BE2C (cell line): ENCODE data around the gene LRRIQ1. TPM values are rescaled to one million over a fixed set of nuclear protein-coding genes. Genes with fewer than 3 reads are reported as not detected.

Source experiments
- DNase-seq: peaks from one replicate; pipeline ENCODE4 v3.0.0-alpha.2; 2020
- H3K27me3 ChIP-seq: fragments of 250-450 bp; sonication (Bioruptor Pico); 2 replicates; pipeline ENCODE4 v1.5.1; 2020; ENCODE audit warnings: mild to moderate bottlenecking
- H3K36me3 ChIP-seq: fragments of 250-450 bp; sonication (Bioruptor Pico); 2 replicates; pipeline ENCODE4 v1.5.1; 2020; ENCODE audit warnings: mild to moderate bottlenecking
- H3K4me1 ChIP-seq: fragments of 250-450 bp; sonication (Bioruptor Pico); 2 replicates; pipeline ENCODE4 v1.5.1; 2020
- H3K4me3 ChIP-seq: 2 replicates; pipeline ENCODE4 v1.5.1; 2011; ENCODE audit warnings: low read depth, low read length
- H3K9me3 ChIP-seq: fragments of 250-450 bp; sonication (Bioruptor Pico); 2 replicates; pipeline ENCODE4 v1.5.1; 2020
- polyA plus RNA-seq: library from polyadenylated mRNA; unstranded; fragments of >200 nt; gene quantifications from one replicate; pipeline ENCODE4 v1.2.1, GENCODE V29; 2012; ENCODE audit warnings: low read depth, missing spikeins; ENCODE audit not compliant: insufficient read length, insufficient read depth
- TF ChIP-seq, protein P1 (sequence below): IDR thresholded peaks from 2 replicates; pipeline ENCODE4 v1.5.1; 2012; ENCODE audit warnings: mild to moderate bottlenecking, low read depth, low read length

The LRRIQ1 gene, protein sequence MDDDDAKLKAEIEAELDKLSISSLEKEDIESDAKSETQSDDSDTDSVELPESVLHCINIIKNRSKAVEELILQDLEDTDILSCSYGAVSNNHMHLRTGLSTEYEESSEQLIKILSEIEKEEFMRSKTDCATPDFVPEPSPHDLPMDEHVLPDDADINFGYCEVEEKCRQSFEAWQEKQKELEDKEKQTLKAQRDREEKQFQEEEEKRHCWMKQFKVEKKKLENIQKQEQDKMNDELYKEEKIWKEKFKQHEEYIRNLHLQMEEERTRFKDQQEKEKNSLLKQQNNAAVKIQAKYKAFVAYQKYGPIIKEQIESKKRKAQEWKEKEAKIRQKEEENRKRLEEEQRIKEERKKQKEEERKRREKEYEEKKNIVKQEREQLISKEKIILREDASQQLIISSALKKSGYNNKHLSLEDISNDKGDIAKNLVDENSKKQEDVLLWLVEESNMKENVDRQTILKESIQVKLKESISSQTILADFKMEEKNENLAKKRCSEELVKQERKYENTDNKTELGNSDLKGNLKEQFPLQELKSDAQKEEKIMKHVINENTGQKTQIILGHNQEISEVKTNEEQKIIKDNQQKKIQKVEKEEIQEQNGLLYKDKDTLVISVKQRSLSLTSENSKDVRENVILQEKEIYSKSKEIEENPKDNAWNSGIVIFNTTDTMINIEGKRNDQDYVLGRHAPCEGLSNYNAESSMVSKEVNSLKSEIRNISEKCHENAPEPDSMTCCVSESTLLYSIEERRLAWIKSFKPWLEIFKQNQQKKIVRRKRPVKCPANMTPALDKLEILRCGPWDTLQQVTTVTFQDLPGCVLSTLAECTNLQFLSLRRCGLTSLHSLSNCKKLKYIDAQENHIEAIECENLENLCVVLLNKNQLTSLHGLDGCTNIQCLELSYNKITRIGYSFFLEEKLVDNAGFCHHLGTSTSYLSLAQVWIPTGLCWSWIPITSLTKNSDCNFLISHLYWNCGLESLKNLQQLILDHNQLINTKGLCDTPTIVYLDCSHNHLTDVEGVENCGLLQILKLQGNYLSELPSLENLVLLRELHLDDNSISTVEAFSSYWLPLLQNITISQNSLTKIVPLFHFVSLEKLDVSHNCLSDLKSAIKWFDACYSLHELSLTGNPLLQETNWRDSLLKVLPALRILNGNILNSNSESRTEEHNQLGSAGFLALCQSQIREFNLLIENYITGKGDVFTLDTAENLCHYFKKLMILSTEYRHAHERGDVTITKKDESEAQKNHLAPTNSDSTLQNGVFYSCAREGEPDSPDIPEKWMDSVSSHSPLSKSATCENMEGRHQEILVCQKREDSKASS (N-terminal part only)
- polyA plus RNA-seq: not detected

DNA sequence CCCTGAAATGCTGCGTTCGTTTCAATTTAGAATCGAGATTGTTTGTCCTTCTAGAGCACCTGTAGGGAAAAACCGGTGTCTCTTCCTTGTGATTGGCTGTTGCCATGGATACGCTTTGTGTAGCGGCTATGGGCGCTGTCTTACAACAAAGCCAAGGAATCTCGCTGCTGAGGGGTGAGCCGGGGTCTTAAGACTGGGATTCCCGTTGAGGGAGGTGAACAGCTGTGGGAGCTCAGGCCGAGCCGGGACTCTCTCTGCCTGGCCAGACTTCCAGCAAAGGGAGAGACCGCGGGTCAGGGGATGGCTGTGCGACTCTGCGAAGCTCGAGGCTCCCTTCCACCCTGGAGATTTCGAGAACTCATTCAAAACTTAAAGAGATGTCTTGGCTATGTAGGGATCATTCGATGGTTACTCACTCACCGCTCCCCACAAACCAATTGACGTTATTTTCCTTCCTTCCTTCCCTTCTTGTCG, at the start of gene LRRIQ1, which contains the start of gene TSPAN19:
TSS of gene LRRIQ1 (plus strand) at position 118 of the 474 bp plus-strand sequence. CDS start 1,826 bp downstream, outside the sequence.
TSS of gene TSPAN19 (minus strand) at position 44 of the 474 bp plus-strand sequence. CDS start 6,331 bp downstream, outside the sequence.
- peak; percentile 76 for DNase-seq
- Histone ChIP-seq H3K4me3 (peak within 1 kb of the TSS; percentile 82), H3K36me3 (no peaks in the 10 kb centered on the region), H3K4me1 (no peaks in the 10 kb centered on the region), H3K9me3 (no peaks in the 10 kb centered on the region), H3K27me3 (no peaks in the 10 kb centered on the region)
- TF ChIP-seq, protein P1, sequence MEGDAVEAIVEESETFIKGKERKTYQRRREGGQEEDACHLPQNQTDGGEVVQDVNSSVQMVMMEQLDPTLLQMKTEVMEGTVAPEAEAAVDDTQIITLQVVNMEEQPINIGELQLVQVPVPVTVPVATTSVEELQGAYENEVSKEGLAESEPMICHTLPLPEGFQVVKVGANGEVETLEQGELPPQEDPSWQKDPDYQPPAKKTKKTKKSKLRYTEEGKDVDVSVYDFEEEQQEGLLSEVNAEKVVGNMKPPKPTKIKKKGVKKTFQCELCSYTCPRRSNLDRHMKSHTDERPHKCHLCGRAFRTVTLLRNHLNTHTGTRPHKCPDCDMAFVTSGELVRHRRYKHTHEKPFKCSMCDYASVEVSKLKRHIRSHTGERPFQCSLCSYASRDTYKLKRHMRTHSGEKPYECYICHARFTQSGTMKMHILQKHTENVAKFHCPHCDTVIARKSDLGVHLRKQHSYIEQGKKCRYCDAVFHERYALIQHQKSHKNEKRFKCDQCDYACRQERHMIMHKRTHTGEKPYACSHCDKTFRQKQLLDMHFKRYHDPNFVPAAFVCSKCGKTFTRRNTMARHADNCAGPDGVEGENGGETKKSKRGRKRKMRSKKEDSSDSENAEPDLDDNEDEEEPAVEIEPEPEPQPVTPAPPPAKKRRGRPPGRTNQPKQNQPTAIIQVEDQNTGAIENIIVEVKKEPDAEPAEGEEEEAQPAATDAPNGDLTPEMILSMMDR: no peak

DNA sequence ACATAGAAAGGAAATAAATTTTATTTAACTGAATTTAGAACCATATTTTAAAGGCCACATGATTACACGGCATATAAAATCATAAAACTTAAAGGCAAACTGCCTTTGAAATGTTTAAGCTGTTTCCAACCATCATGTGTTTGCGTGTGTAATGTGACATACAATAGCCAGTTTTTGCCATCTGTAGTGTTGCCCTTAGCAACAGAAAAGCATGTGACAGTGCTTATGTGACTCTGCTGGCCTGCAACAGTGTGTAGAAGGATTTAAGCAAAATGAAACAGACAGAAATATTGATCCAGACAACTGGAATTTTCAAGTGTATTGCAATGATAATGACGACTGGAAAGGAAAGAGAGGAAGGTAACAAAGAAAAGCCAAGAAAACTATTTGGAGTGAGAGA, 49.6 kb upstream of the LRRIQ1 start:
- H3K36me3 ChIP-seq: no peaks in the 10 kb centered on the region
- no peak overlapping the region for H3K4me3 ChIP-seq
- TF ChIP-seq, protein P1: no peak
- peaks cover 3% of the 10 kb centered on the region; the same call in 1 of the 2 replicates for H3K4me1 ChIP-seq
- H3K27me3 ChIP-seq: peaks cover 4% of the 10 kb centered on the region; the same call in 1 of the 2 replicates
- no peak for DNase-seq
- H3K9me3 ChIP-seq: no peaks in the 10 kb centered on the region

DNA sequence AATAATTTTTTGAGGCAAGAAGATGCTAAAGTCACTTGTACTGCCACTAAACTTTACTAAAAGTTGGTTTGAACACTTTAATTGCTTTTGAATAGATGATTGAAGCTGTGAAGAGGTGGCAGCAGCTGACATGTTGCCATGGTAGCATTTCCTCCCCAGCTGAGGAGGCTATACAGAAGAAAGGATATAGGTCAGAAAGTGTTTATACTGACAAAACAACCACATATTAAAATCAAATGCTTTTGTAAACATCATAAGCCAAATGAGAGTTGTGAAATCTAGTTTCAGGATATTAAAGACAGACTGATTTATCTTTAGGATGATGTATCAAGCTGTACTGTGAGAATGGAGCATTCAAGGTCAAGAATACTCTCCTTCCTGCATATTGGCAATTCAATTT, 41.7 kb upstream of the LRRIQ1 start:
- H3K4me3 ChIP-seq: no peak overlapping the region
- no peaks in the 10 kb centered on the region for H3K9me3 ChIP-seq
- H3K27me3 ChIP-seq: no peaks in the 10 kb centered on the region
- TF ChIP-seq, protein P1: no peak
- H3K36me3 ChIP-seq: no peaks in the 10 kb centered on the region
- no peak for DNase-seq
- H3K4me1 ChIP-seq: no peaks in the 10 kb centered on the region

DNA sequence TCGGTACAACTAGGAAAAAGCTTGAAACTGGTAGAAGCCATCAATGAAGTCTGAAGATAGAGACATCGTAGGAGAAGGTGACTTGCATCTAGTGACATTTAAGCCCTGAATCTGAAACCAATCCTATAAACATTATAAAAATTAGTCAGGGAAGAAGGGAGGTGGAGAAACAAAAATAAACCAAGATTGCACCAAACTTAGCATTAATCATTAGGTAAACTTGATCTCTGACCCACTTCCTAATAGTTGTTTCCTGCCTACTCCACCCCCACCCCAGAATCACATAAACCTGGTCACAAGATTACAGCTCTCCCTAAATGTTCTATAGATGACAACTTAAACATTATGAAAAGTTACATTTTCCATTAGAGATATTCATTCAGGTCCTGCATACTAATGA, 40.5 kb upstream of the LRRIQ1 start:
- DNase-seq: no peak
- TF ChIP-seq, protein P1: no peak
- no peaks in the 10 kb centered on the region for H3K9me3 ChIP-seq
- H3K36me3 ChIP-seq: no peaks in the 10 kb centered on the region
- no peaks in the 10 kb centered on the region for H3K4me1 ChIP-seq
- H3K27me3 ChIP-seq: no peaks in the 10 kb centered on the region
- H3K4me3 ChIP-seq: no peak overlapping the region

DNA sequence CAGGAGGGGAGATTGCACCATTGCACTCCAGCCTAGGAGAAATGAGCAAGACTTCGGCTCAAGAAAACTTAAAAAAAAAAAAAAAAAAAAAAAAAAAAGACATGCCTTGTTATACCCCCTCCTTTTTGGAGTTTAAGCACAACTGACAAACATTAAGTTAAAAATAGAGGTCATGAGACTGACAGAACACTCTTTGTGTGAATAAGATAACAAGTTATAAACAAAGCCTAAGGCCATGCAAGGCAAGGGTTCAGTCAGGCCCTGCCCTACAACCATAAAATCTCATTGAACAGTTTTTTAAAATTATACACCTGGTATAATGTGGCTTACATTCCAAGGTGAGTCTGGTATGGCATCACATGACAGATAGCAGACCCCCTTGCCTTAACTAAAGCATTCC, 39.4 kb upstream of the LRRIQ1 start:
- no peak for DNase-seq
- H3K27me3 ChIP-seq: no peaks in the 10 kb centered on the region
- H3K4me3 ChIP-seq: no peak overlapping the region
- H3K9me3 ChIP-seq: no peaks in the 10 kb centered on the region
- H3K4me1 ChIP-seq: no peaks in the 10 kb centered on the region
- TF ChIP-seq, protein P1: no peak
- no peaks in the 10 kb centered on the region for H3K36me3 ChIP-seq
